NCI-H146 treated with DMSO at 0.1 percent for 48 hours (cell line): ENCODE data around the gene CEMP1.
"Not testable (repeated sequence)": the region's sequence is repeated elsewhere in the genome, so short reads cannot be mapped to it uniquely, and the experiment has no call there.

ENCODE experiments used
- DNase-seq: peaks from one replicate; lab custom pipeline; 2025; ENCODE audit not compliant: unreplicated experiment; lab: John Stamatoyannopoulos, UW

CEMP1 gene

DNA sequence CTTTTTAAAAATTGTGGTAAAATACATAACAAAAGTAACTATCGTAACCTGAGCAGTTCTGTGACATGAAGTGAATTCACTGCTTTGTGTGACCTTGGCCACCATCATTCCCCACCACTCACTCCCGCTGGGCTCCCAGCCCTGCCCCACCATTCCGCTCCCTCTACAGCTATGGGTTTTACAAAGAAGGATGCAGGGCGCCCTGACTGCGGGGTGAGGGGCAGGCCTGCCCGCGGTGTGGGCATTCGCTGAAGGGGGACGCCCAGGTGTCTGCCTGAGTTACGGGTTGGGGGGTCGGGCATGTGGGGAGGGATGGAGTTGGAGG lies at the start of gene CEMP1:
CEMP1 (minus strand) TSS at position 38 of the 325 bp plus-strand sequence. CDS start 335 bp downstream, outside the sequence.
- no peak for DNase-seq

GRCh38 chr16:2580818-2581217 lies 49.6 kb upstream of the CEMP1 start:
- not testable (repeated sequence) for DNase-seq

- not testable (repeated sequence) for DNase-seq
These were observed 48.9 kb upstream of the CEMP1 start for GRCh38 chr16:2580143-2580542.

GRCh38 chr16:2578905-2579304 lies 47.7 kb upstream of the CEMP1 start:
- DNase-seq: not testable (repeated sequence)

DNA sequence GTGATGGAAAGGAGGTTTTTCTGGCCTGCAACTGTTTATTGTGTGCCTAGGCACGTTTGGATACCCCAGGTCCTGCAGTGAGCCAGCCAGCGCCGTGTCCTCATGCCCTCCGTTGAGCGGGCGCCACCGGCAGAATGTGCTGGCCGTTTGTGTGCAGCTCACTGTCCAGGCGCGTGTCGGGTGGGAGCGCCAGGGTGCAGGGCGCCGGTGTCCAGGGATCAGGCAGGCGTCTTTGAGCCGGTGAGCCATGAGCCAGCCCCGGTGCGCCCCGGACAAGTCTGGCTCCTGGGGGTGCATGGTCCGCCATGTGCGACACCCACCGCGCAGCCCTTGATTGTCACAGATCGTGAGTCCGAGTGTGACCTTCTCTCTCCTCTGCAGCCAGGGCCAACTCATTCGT lies 45.8 kb upstream of the CEMP1 start:
- not testable (repeated sequence) for DNase-seq

DNA sequence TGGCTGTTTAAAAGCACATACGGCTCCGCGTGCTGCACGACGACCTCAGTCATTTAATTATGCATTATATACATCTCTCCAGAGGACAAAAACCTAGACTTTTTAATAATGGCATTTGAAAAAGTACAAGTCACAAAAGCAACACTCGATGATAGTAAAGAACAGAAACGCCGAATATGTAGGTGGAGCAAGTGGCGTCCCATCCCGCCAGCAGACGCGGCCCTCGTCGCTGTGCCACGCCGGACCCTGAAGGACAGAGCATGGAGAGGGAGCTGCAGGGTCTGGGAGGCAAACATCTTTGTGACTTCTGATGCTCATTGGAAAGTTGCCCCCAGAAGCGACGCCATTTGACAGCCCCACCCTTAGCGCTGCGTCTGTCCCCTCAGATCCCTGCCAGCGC lies 44.6 kb upstream of the CEMP1 start:
- not testable (repeated sequence) for DNase-seq

DNA sequence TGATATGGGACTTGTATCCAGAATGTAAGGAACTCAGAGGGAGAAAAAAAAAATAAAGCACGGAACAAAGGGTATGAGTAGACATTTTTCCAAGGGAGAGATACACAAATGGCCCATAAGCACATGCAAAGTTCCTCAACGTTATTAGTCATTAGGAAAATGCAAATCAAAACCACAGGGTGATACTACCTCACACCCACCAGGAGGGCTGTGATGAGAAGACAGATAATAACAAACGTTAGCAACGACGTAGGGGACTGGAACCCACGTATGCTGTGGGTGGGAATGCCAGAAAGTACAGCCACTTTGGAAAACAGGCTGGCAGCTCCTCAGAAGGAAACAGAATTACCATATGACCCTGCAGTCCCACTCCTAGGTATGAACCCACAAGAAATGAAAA lies 41.5 kb upstream of the CEMP1 start:
- DNase-seq: not testable (repeated sequence)

DNA sequence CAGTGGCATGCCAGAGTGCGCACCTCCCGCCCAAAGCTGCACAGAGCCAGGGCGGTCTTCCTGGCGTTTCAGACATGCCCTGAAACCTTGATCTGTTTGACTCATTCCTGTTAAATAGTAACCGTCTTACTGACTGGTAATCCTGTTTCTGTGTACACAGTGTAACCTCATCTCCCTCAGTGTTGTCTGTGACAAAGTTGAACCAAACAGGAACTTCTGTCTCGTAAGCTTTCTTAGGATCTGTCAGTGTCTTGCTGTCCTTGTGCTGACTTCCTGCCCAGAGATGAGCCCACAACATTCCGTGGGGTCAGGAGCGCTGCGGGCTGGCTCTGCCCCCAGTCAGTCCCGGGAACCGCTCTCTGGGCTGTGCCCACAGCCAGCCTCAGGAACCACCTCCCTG lies 37.4 kb upstream of the CEMP1 start:
- DNase-seq: not testable (repeated sequence)

DNA sequence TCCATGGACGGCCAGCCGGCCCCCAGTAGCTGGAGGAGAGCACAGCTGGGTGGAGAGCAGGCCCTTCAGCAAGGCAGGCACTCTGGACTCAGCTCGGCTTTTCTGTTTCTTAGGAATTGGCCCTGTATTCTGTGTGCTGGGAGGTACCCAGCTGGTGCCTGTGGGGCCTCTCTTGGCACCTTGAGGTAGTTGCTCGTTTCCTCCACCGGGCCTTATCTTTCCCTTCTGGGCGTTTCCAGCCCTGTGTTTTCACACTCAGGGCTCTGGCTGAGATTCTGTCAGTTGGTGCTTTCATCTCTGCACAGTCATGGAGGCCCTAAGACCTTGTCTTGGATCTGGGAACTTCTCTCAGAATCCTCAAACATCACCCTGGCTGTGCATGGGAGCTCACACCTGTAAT lies 36.3 kb upstream of the CEMP1 start:
- DNase-seq: not testable (repeated sequence)

DNA sequence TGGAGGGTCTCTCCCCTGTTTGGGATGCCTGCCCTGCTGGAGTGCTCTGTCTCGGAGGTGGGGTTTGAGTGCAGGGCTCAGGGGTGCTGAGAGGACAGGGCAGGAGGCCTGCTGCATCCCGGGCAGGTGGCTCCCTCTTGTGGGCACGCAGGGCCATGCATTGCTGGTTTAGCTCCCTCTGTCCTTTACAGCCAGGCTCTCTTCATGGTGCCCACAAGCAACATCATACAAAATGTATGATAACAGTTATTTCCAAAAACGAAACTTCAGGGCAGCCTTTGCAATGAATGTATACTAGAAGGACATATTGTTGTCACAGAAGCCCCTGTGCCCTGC lies 29.6 kb upstream of the CEMP1 start:
- DNase-seq: not testable (repeated sequence)

GRCh38 chr16:2560131-2560797 lies 29.1 kb upstream of the CEMP1 start:
- not testable (repeated sequence) for DNase-seq

GRCh38 chr16:2557150-2557549 lies 25.9 kb upstream of the CEMP1 start:
- not testable (repeated sequence) for DNase-seq

DNA sequence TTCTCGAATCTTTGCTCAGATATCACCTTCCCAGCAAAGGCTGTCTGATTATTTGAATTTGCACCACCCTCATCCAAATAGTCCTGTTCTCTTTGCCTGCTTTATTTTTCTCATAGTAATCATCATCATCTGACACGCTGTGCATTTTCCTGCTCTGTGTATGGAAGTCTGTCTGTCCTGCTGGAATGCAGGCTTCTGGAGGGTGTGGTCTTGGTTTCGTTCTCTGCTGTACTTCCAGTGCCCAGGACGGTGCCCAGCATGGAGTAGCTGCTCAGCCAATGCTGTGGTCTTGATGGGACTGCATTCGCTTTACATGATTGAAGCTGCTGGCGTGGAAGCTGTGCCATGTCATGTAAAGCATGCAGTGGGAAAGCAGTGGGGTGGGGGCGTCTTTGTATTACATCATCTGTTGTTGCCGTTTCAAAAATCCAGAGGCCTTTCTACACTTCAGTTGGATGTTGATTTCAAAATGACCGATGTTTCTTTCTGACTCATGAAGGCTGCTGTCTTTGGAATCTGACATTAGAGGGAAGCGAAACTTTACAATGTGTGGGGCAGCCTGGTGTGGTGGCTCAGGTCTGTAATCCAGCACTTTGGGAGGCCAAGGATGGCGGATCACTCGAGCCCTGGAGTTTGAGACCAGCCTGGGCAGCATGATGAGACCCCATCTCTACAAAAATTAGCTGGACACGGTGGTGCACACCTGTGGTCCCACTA lies 23.7 kb upstream of the CEMP1 start:
- not testable (repeated sequence) for DNase-seq

GRCh38 chr16:2551420-2551889 lies 20.2 kb upstream of the CEMP1 start:
- DNase-seq: not testable (repeated sequence)

- DNase-seq: not testable (repeated sequence)
These were observed 19.2 kb upstream of the CEMP1 start for GRCh38 chr16:2550283-2550878.

DNA sequence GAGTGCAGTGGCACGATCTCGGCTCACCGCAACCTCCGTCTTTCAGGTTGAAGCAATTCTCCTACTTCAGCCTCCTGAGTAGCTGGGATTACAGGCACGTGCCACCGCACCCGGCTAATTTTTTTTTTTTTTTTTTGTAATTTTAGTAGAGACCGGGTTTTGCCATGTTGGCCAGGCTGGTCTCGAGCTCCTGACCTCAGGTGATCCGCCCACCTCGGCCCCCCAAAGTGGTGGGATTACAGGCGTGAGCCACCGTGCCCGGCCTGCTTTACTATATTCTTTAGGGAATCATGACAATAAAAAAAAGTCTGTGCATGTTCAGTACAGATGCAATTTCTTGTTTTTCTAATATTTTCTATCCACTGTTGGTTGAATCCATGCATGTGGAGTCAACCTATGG lies 12.6 kb upstream of the CEMP1 start:
- DNase-seq: not testable (repeated sequence)

DNA sequence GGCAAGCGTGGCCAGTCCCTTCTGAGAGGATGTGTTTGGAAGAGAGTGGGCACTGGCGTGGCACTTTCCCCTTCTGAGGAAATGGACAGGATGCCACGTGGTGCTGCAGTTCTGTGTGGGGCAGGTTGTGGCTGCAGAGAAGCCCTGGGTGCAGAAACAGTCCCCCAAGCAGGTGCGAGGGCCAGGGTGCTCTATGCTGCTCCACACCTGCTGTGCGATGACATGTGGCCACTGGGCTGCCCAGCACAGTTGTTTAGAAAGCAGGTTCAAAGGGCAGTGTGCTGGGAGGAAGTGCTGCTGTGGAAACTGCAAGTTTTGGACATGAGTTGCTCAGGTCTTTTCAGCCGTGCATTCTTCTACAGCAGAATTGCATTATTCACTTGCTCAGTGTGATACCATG lies 10.2 kb upstream of the CEMP1 start:
- DNase-seq: not testable (repeated sequence)

DNA sequence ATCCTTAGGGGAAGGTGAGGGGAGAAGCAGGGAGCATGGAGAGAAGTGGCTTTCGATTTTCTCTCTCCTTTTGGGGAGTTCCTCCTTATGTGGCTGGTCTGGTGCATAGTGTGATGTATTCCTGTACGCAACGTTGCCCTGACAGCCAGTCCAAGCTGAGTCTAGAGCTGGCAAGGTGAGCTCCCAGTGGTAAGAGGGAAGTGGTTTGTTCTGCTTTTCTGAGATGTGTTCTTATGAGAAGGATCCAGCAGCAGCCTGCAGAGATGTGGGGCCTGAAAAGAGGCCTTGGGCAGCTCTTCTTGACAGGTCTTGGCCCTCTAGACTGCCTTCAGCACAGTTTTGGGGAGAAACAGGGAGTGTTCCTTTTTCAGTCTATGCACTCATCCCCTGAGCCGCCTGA lies 9.7 kb upstream of the CEMP1 start:
- not testable (repeated sequence) for DNase-seq

GRCh38 chr16:2539845-2540458 lies 8.7 kb upstream of the CEMP1 start:
- not testable (repeated sequence) for DNase-seq

- DNase-seq: not testable (repeated sequence)
These were observed 8.1 kb upstream of the CEMP1 start for GRCh38 chr16:2539192-2539844.
